HCT116 (cell line): ENCODE measurements around the gene IFNL1. TPM values are rescaled to one million over a fixed set of nuclear protein-coding genes. Genes with fewer than 3 reads are reported as not detected.
A peak's percentile ranks its signal among the peaks of the same experiment; 100 is the strongest.

Source experiments
- ATAC-seq: fragments of 200-7000 bp; cut with Tn5 transposase; 2 replicates; pipeline ENCODE4 v1.9.1; 2020; ENCODE audit warnings: mild to moderate bottlenecking, moderate library complexity
- BruUV-seq: library from RNA; stranded (reverse); fragments of 400-500 nt; replicated peaks from 2 replicates; lab custom pipeline; 2021; lab: Mats Ljungman, UMichigan
- CTCF ChIA-PET: fragments of 300-600 bp; sonication (Branson Sonifier 250); formaldehyde crosslinking; loops from one replicate; lab custom pipeline; 2021; ENCODE audit warnings: antibody characterized with exemption; lab: Charles Lee
- POLR2A ChIA-PET: fragments of 300-600, 350-600 bp; sonication (Branson Sonifier 250); formaldehyde crosslinking; loops from one replicate; lab custom pipeline; 2021; ENCODE audit warnings: antibody characterized with exemption; lab: Charles Lee
- RAD21 ChIA-PET, 2 experiments: fragments of 300-600 bp; sonication (Branson Sonifier 250); formaldehyde crosslinking; loops; one replicate each; lab custom pipeline; 2023; ENCODE audit warnings: low total read pairs in 2 of 2; ENCODE audit not compliant: uncharacterized antibody in 2 of 2, unreplicated experiment in 2 of 2, low non-redundant PET in 1 of 2; lab: Charles Lee
- DNase-seq: peaks from one replicate; pipeline ENCODE4 v3.0.0-alpha.2; 2010; ENCODE audit warnings: low read depth, low spot score
- H2AFZ ChIP-seq: fragments of 200-600 bp; shearing (Covaris generic), sonication (generic); 2 replicates; pipeline ENCODE4 v1.6.1; 2017; ENCODE audit warnings: low read depth, mixed run types, mixed read lengths, antibody characterized with exemption, low read length; ENCODE audit not compliant: poor library complexity, severe bottlenecking
- H3K27ac ChIP-seq: 2 replicates; pipeline ENCODE4 v1.5.1; 2012; ENCODE audit warnings: low read depth, low read length
- H3K27me3 ChIP-seq: fragments of 200-600 bp; sonication (generic); 2 replicates; pipeline ENCODE4 v1.6.1; 2016; ENCODE audit warnings: mixed run types, low read length, mixed read lengths; ENCODE audit not compliant: insufficient read depth
- H3K36me3 ChIP-seq, 2 experiments: fragments of 200-500 bp in 1 of 2; fragments of 200-600 bp in 1 of 2; sonication (Bioruptor generic) in 1 of 2; sonication (generic) in 1 of 2; 2 replicates each; pipeline versions ENCODE4 v1.5.1 to v1.6.1; 2014 to 2016; ENCODE audit warnings: low read length in 2 of 2, inconsistent platforms in 1 of 2, mixed read lengths in 1 of 2, mixed run types in 1 of 2; ENCODE audit not compliant: insufficient read depth in 2 of 2, control insufficient read depth in 1 of 2
- H3K4me1 ChIP-seq, 2 experiments: fragments of 200-600 bp in 1 of 2; sonication (generic) in 1 of 2; 2 replicates each; pipeline versions ENCODE4 v1.5.1 to v1.6.1; 2012 to 2017; ENCODE audit warnings: low read length in 2 of 2, inconsistent platforms in 1 of 2, mild to moderate bottlenecking in 1 of 2, mixed read lengths in 1 of 2, mixed run types in 1 of 2, moderate library complexity in 1 of 2; ENCODE audit not compliant: insufficient read depth in 2 of 2, control insufficient read depth in 1 of 2
- H3K4me2 ChIP-seq: fragments of 200-600 bp; sonication (generic); 2 replicates; pipeline ENCODE4 v1.6.1; 2017; ENCODE audit warnings: mixed run types, low read length, mixed read lengths
- H3K4me3 ChIP-seq, 2 experiments: fragments of 200-600 bp in 1 of 2; sonication (generic) in 1 of 2; replicated peaks in 1 of 2; 2 replicates each; pipeline ENCODE4 v1.5.1; 2011 to 2016; ENCODE audit warnings: low read length in 2 of 2, control low read depth in 1 of 2, low read depth in 1 of 2, mild to moderate bottlenecking in 1 of 2, mixed read lengths in 1 of 2, mixed run types in 1 of 2
- H3K79me2 ChIP-seq: fragments of 200-600 bp; sonication (generic); 2 replicates; pipeline ENCODE4 v1.6.1; 2017; ENCODE audit warnings: mild to moderate bottlenecking, mixed run types, low read length, moderate library complexity, mixed read lengths; ENCODE audit not compliant: insufficient read depth
- H3K9ac ChIP-seq: fragments of 200-600 bp; sonication (generic); 2 replicates; pipeline ENCODE4 v1.6.1; 2016; ENCODE audit warnings: low read length, mixed read lengths
- H3K9me2 ChIP-seq: fragments of 200-600 bp; sonication (generic), shearing (Covaris generic); 2 replicates; pipeline ENCODE4 v1.6.1; 2017; ENCODE audit warnings: mixed run types, mild to moderate bottlenecking, moderate library complexity; ENCODE audit not compliant: insufficient read depth
- H3K9me3 ChIP-seq, 2 experiments: fragments of 200-500 bp in 1 of 2; fragments of 200-600 bp in 1 of 2; sonication (Bioruptor generic) in 1 of 2; sonication (generic) in 1 of 2; 2 replicates each; pipeline ENCODE4 v1.6.1; 2014 to 2017; ENCODE audit warnings: low read length in 2 of 2, mixed read lengths in 2 of 2, inconsistent platforms in 1 of 2, low read depth in 1 of 2, mild to moderate bottlenecking in 1 of 2, mixed run types in 1 of 2, moderate library complexity in 1 of 2; ENCODE audit not compliant: control insufficient read depth in 1 of 2, insufficient read depth in 1 of 2
- H4K20me1 ChIP-seq: fragments of 200-600 bp; sonication (generic), shearing (Covaris generic); 2 replicates; pipeline ENCODE4 v1.6.1; 2017; ENCODE audit warnings: mixed run types, mild to moderate bottlenecking, moderate library complexity; ENCODE audit not compliant: insufficient read depth
- CTCF ChIP-seq, 3 experiments: fragments of 200-600 bp in 1 of 3; sonication (generic) in 1 of 3; IDR thresholded peaks in 2 of 3; conservative IDR thresholded peaks in 1 of 3; 2 replicates each; pipeline ENCODE4 v1.5.1; 2012 to 2017; ENCODE audit warnings: low read depth in 2 of 3, low read length in 2 of 3, antibody characterized with exemption in 1 of 3, borderline replicate concordance in 1 of 3, control low read depth in 1 of 3, mild to moderate bottlenecking in 1 of 3, mixed read lengths in 1 of 3, mixed run types in 1 of 3, moderate library complexity in 1 of 3; ENCODE audit not compliant: insufficient read depth in 1 of 3
- RAD21 ChIP-seq: IDR thresholded peaks from 2 replicates; pipeline ENCODE4 v1.6.1; 2012; ENCODE audit warnings: low read depth, mild to moderate bottlenecking
- ZBTB33 ChIP-seq: IDR thresholded peaks from 2 replicates; pipeline ENCODE4 v1.6.1; 2011; ENCODE audit warnings: mild to moderate bottlenecking, low read length, moderate library complexity; ENCODE audit not compliant: insufficient replicate concordance; ENCODE audit errors: extremely low read depth
- intact Hi-C: fragments of 100-400 bp; cut with micrococcal nuclease; formaldehyde crosslinking; loops from 2 replicates; pipeline ENCODE4 v1.10.0; 2022
- total RNA-seq: library from RNA; stranded (reverse); gene quantifications from one replicate; pipeline ENCODE4 v1.2.1, GENCODE V29; 2021; ENCODE audit not compliant: unreplicated experiment

Gene IFNL1
- total RNA-seq, 1 experiment from 2014 or later, result not detected

GRCh38 chr19:39328046-39328705, 32.0 kb downstream of the IFNL1 start:
- POLR2A ChIA-PET, result interaction anchor here (0.5 kb wide), 1 partner anchor 10 kb away, joined by 3 read pairs; no protein-coding TSS in a partner anchor
- H3K27ac ChIP-seq, result no peak overlapping the region
- H3K36me3 ChIP-seq, result no peaks in the 10 kb centered on the region
- H3K4me3 ChIP-seq, result no peak overlapping the region
- peak overlapping the region; percentile 75 for H2AFZ ChIP-seq
- DNase-seq (no peak), ATAC-seq (peak; percentile 83)
- CTCF ChIA-PET, result interaction anchor here (0.6 to 3.8 kb wide), 9 partner anchors 9 to 366 kb away, joined by 3 to 32 read pairs (median 4); partner anchors contain the start of genes GMFG and SAMD4B
- RAD21 ChIA-PET, result interaction anchor here in 1 of 2 experiments (1.3 kb wide), 1 partner anchor 116 kb away, joined by 3 read pairs; no protein-coding TSS in a partner anchor
- no peaks in the 10 kb centered on the region for H4K20me1 ChIP-seq
- no peaks in the 10 kb centered on the region for H3K9me3 ChIP-seq
- peak overlapping the region; percentile 18; the same call in 1 of the 2 replicates for H3K4me2 ChIP-seq
- intact Hi-C loops, result loop anchor here (1.0 to 5.0 kb wide), 3 partner anchors 116 to 366 kb away; no protein-coding TSS in a partner anchor
- H3K9ac ChIP-seq, result no peak overlapping the region
- H3K27me3 ChIP-seq, result no peaks in the 10 kb centered on the region
- BruUV-seq, result no TSS peak
- H3K4me1 ChIP-seq, result peaks cover 0 to 12% of the 10 kb centered on the region in 2 experiments; a peak in 1 of 4 replicates
- H3K9me2 ChIP-seq, result no peaks in the 10 kb centered on the region
- no peak for TF ChIP-seq ZBTB33
- TF ChIP-seq CTCF (IDR thresholded peaks at IDR 0.05 in 2 of 3, conservative IDR thresholded peaks at IDR 0.05 in 1 of 3; ENCODE audit: borderline replicate concordance in 1 of 3, insufficient read depth in 1 of 3, low read depth in 2 of 3, low read length in 2 of 3), result peak; percentile 95 to 98 (median 96)
- TF ChIP-seq RAD21, result peak; percentile 97
- no peaks in the 10 kb centered on the region for H3K79me2 ChIP-seq
